ENCODE results near the gene RAMP2. TPM values are rescaled to one million over a fixed set of nuclear protein-coding genes. Genes with fewer than 3 reads are reported as not detected.

RAMP2 gene
- total and polyA plus RNA-seq, 7 donors = 2.3 to 26.6 (median 16.8) TPM

DNA sequence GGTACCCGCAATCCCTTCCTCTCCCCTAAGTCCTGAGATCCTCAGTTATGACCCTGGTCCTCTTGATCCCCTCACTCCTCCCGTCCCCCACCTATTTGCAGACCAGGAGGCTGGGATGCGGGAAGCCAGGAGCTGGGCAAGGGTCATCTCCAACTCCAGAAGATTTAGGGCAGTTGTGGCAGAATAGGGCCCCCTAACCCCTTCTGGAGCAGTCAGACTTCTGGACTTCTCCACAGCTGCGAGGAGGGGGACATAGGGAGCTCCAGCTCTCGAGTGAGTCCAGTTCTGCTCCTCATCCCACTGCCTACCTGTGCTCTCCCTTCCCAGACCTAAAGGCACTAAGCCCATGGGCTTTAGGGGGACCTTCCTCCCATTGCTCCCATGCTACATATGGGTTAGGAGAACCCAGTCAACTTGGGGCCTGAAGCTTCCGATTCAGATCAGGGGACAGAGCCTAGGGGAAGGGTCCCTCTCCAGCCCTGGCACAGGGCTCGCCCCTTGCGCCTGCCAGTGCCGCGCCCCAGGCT is 20.7 kb downstream of the RAMP2 start:
- intact Hi-C loops (cut with DNase I) = no loop called here
- DNase-seq = no peak
- H3K4me1 ChIP-seq = peaks cover 0 to 27% (median 22%) of the 10 kb centered on the region in 4 donors
- 8 to 35% methylated on average over 10 of the region's 10 CpGs for WGBS, 2 donors
- no peak overlapping the region for H3K4me3 ChIP-seq
- peaks cover 41 to 71% (median 66%) of the 10 kb centered on the region in 3 donors for H3K27me3 ChIP-seq
- TF ChIP-seq POLR2AphosphoS5 (IDR thresholded peaks at IDR 0.05) (no peak), EP300 (IDR thresholded peaks at IDR 0.05) (no peak), POLR2A (IDR thresholded peaks at IDR 0.05) (no peak)
- TF ChIP-seq, protein P1, sequence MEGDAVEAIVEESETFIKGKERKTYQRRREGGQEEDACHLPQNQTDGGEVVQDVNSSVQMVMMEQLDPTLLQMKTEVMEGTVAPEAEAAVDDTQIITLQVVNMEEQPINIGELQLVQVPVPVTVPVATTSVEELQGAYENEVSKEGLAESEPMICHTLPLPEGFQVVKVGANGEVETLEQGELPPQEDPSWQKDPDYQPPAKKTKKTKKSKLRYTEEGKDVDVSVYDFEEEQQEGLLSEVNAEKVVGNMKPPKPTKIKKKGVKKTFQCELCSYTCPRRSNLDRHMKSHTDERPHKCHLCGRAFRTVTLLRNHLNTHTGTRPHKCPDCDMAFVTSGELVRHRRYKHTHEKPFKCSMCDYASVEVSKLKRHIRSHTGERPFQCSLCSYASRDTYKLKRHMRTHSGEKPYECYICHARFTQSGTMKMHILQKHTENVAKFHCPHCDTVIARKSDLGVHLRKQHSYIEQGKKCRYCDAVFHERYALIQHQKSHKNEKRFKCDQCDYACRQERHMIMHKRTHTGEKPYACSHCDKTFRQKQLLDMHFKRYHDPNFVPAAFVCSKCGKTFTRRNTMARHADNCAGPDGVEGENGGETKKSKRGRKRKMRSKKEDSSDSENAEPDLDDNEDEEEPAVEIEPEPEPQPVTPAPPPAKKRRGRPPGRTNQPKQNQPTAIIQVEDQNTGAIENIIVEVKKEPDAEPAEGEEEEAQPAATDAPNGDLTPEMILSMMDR (IDR thresholded peaks at IDR 0.05) = no peak
- H3K36me3 ChIP-seq = peaks cover 9 to 30% (median 18%) of the 10 kb centered on the region in 4 donors
- H3K9me3 ChIP-seq = no peaks in the 10 kb centered on the region
- no peak overlapping the region for H3K27ac ChIP-seq

DNA sequence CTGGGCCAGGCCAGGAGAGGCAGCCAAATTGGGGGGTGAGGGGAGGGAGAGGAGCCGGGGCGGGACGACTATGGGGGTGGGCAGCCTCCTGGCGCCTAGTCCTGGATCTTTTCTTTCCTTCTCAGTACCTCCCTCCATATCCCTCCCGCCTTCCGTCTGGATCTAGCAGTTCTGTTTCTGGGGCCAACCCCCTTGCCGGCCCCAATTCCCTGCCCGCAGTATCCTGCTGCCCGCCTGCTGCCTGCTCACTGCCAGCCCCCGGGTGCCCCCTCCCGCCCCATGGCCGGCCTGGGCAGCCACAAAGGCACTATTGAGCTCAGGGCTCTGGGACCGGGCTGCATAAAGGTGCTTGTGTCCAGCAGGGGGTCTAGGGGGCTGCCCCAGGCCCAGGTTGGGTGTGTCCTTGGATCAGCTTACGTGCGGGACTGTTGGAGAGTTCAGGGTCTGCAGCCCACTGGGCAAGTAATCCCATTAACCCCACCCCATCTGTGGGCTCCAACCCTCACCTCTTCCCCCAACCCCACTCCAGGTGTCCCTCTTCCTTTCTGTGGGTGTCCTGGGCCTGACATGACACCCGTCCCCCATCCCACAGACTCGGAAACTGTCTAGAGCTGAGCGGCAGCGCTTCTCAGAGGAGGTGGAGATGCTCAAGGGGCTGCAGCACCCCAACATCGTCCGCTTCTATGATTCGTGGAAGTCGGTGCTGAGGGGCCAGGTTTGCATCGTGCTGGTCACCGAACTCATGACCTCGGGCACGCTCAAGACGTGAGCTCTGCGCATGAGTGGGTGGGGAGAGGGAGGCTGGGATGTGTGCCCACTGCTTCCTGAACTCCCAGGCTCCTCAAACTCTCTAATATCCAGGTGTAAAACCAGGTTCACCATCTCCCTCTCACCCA is 21.4 kb downstream of the RAMP2 start:
- H3K36me3 ChIP-seq = peaks cover 9 to 23% (median 14%) of the 10 kb centered on the region in 4 donors
- intact Hi-C loops (cut with DNase I) = no loop called here
- no peak overlapping the region for H3K4me3 ChIP-seq
- no peak overlapping the region for H3K27ac ChIP-seq
- H3K27me3 ChIP-seq = peaks cover 41 to 79% (median 73%) of the 10 kb centered on the region in 3 donors
- no peak for DNase-seq
- TF ChIP-seq POLR2AphosphoS5 (IDR thresholded peaks at IDR 0.05) = no peak
- no peak for TF ChIP-seq POLR2A (IDR thresholded peaks at IDR 0.05)
- no peak for TF ChIP-seq EP300 (IDR thresholded peaks at IDR 0.05)
- TF ChIP-seq, protein P1 (IDR thresholded peaks at IDR 0.05) = no peak
- H3K4me1 ChIP-seq = peaks cover 0 to 27% (median 22%) of the 10 kb centered on the region in 4 donors
- no peaks in the 10 kb centered on the region for H3K9me3 ChIP-seq
- WGBS, 2 donors = 9 to 19% methylated on average over 29 of the region's 29 CpGs

DNA sequence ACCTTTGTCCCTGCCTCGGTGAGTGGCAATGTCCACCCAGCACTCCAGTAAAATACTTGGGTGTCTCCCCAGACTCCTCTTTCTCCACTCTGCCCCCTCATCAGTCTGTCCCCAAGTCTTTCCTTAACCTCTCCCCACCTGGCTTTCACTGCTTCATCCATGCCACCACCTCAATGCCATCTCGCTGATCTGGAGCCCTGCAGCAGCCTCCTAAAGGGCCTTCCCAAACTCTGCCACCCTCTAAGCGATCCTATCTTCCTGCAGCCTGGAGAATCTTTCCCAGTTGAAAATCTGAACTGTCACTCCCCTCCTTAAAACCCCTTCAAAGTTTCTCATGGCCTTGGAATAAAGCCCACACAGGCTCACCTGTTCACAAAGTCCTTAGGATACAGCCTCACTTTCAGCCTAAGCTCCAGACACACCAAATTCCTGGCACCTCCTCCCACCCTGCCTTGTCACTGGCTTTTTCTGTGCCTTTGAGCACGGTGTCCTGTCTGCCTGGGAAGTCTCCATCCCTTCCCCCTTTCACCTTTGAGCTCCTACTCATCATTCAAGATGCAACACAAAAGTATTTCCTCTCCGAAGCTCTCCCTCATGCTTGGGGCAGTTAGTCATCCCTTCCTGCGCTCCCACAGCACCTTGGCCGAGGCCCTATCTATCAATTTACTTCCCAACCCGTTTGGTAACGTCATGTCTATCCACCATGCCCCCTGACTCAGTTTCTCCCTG is 22.2 kb downstream of the RAMP2 start:
- Histone ChIP-seq H3K27ac (no peak overlapping the region), H3K27me3 (peaks cover 41 to 87% (median 76%) of the 10 kb centered on the region in 3 donors), H3K36me3 (peaks cover 9 to 15% (median 13%) of the 10 kb centered on the region in 4 donors), H3K4me3 (no peak overlapping the region), H3K9me3 (no peaks in the 10 kb centered on the region), H3K4me1 (peaks cover 0 to 27% (median 22%) of the 10 kb centered on the region in 4 donors)
- DNase-seq = no peak
- intact Hi-C loops (cut with DNase I) = no loop called here
- TF ChIP-seq POLR2AphosphoS5 (IDR thresholded peaks at IDR 0.05) = no peak
- TF ChIP-seq, protein P1 (IDR thresholded peaks at IDR 0.05) = no peak
- TF ChIP-seq POLR2A (IDR thresholded peaks at IDR 0.05) = no peak
- TF ChIP-seq EP300 (IDR thresholded peaks at IDR 0.05) = no peak
- WGBS, 2 donors = 32 to 51% methylated on average over 9 of the region's 9 CpGs

DNA sequence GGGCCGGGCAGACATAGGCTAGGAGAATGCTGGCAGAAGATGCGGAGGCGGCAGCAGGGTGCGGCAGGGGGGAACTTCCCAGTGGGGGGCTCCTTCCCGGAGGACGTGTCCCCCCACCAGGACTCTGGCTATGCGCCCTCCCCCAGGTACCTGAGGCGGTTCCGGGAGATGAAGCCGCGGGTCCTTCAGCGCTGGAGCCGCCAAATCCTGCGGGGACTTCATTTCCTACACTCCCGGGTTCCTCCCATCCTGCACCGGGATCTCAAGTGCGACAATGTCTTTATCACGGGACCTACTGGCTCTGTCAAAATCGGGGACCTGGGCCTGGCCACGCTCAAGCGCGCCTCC is 22.7 kb downstream of the RAMP2 start:
- intact Hi-C loops (cut with DNase I) = no loop called here
- WGBS, 2 donors = 36 to 80% methylated on average over 22 of the region's 22 CpGs

More for the DNA sequence above, 22.7 kb downstream of the RAMP2 start:
- H3K27ac ChIP-seq = no peak overlapping the region
- no peak overlapping the region for H3K4me3 ChIP-seq
- H3K4me1 ChIP-seq = peaks cover 0 to 27% (median 22%) of the 10 kb centered on the region in 4 donors
- DNase-seq = no peak
- peaks cover 41 to 92% (median 76%) of the 10 kb centered on the region in 3 donors for H3K27me3 ChIP-seq
- TF ChIP-seq POLR2AphosphoS5 (IDR thresholded peaks at IDR 0.05) = no peak
- TF ChIP-seq, protein P1 (IDR thresholded peaks at IDR 0.05) = no peak
- TF ChIP-seq EP300 (IDR thresholded peaks at IDR 0.05) = no peak
- TF ChIP-seq POLR2A (IDR thresholded peaks at IDR 0.05) = no peak
- H3K36me3 ChIP-seq = peaks cover 6 to 9% (median 8%) of the 10 kb centered on the region in 4 donors
- H3K9me3 ChIP-seq = no peaks in the 10 kb centered on the region

Data from sigmoid colon (tissue), 7 donors.